Adipocyte (in vitro differentiated cells): ENCODE data around the gene CNOT4.

ENCODE experiments used
- DNase-seq: peaks from one replicate; pipeline ENCODE4 v3.0.0-alpha.2; 2015; ENCODE audit warnings: low read depth
- H3K27me3 ChIP-seq: replicated peaks from 2 replicates; pipeline ENCODE4 v1.7.0; 2013; ENCODE audit warnings: mild to moderate bottlenecking, low read length, moderate library complexity; ENCODE audit not compliant: control insufficient read depth, insufficient read depth
- H3K36me3 ChIP-seq: 2 replicates; pipeline ENCODE4 v1.7.0; 2013; ENCODE audit warnings: low read length, mild to moderate bottlenecking, moderate library complexity; ENCODE audit not compliant: control insufficient read depth, insufficient read depth, severe bottlenecking
- H3K4me1 ChIP-seq: 2 replicates; pipeline ENCODE4 v1.7.0; 2013; ENCODE audit warnings: mild to moderate bottlenecking, low read length, moderate library complexity; ENCODE audit not compliant: control insufficient read depth, insufficient read depth
- H3K4me3 ChIP-seq: 2 replicates; pipeline ENCODE4 v1.7.0; 2013; ENCODE audit warnings: mild to moderate bottlenecking, low read length, moderate library complexity
- H3K9ac ChIP-seq: 2 replicates; pipeline ENCODE4 v1.7.0; 2013; ENCODE audit warnings: mild to moderate bottlenecking, low read length, moderate library complexity
- H3K9me3 ChIP-seq: 2 replicates; pipeline ENCODE4 v1.7.0; 2013; ENCODE audit warnings: mild to moderate bottlenecking, low read length, moderate library complexity; ENCODE audit not compliant: control insufficient read depth

CNOT4 gene

GRCh38 chr7:135509839-135510591 lies at the start of gene CNOT4:
TSS of gene CNOT4 (minus strand) at chr7:135510102. CDS start at chr7:135438331, 71,771 bp downstream.
- Histone ChIP-seq H3K4me1 (peaks cover 30% of the 10 kb centered on the region), H3K27me3 (no peaks in the 10 kb centered on the region), H3K4me3 (peak within 1 kb of the TSS; percentile 86), H3K9ac (peak within 1 kb of the TSS; percentile 98), H3K36me3 (no peaks in the 10 kb centered on the region), H3K9me3 (no peaks in the 10 kb centered on the region)
- peak; percentile 98 for DNase-seq

- Histone ChIP-seq H3K9ac (peak overlapping the region; percentile 93), H3K9me3 (no peaks in the 10 kb centered on the region), H3K4me1 (peaks cover 9% of the 10 kb centered on the region), H3K4me3 (peak overlapping the region; percentile 96), H3K36me3 (no peaks in the 10 kb centered on the region), H3K27me3 (no peaks in the 10 kb centered on the region)
- DNase-seq = no peak
Observed at GRCh38 chr7:135558881-135559280, 49.0 kb upstream of the CNOT4 start.

GRCh38 chr7:135558337-135558767 lies 48.5 kb upstream of the CNOT4 start:
- no peaks in the 10 kb centered on the region for H3K9me3 ChIP-seq
- peak overlapping the region; percentile 96 for H3K4me3 ChIP-seq
- peaks cover 9% of the 10 kb centered on the region for H3K4me1 ChIP-seq
- H3K9ac ChIP-seq = peak overlapping the region; percentile 93
- H3K36me3 ChIP-seq = no peaks in the 10 kb centered on the region
- peak; percentile 86 for DNase-seq
- H3K27me3 ChIP-seq = no peaks in the 10 kb centered on the region

DNA sequence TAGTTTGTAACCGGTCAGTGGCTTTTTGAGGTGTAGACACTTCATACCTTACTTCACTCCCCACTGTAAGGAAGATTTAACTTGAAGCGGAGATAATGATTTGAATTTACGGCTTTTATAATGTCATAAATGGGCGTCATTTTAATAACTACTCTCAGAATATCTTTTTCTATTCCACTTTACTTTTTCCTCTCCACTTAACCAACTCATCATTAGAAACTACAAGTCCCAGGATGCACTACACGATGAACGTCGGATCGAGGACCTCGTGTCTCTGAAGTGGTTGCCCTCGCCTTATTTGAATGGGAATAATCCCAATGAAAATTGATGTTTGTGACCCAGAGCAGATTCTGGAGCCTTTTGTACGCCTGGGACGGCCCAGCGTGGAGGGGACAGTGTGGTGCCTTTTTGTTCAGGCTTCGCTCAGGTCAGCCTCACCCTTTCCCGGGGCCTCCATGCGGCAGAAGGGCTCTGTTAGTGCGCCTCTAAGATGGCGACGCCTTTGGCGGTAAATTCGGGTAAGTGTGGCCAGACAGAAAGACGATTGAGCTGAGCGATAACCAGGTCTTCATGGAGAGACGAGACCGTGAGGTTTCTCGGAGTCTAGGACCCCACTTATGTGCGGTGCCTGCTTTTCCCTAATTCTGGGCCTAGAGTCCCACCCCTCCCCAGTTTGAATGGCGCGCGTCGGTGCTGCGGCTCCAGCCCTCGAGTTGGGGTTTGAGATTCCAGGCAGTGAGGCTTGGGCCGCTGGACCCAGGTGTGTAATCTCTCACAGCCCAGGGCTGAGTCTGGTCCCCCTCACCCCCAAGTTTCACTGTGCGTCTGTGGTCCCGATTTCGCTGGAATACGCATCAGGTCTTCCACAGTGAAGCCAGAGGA lies 47.8 kb upstream of the CNOT4 start, which contains the start of gene NUP205:
Gene NUP205, plus strand, starts transcription at position 463 of the 882 bp plus-strand sequence. Its CDS starts 28 bp downstream, at position 491.
- peak; percentile 86 for DNase-seq
- H3K9ac ChIP-seq = peak within 1 kb of the TSS; percentile 93
- peaks cover 9% of the 10 kb centered on the region for H3K4me1 ChIP-seq
- H3K4me3 ChIP-seq = peak within 1 kb of the TSS; percentile 96
- no peaks in the 10 kb centered on the region for H3K36me3 ChIP-seq
- H3K27me3 ChIP-seq = no peaks in the 10 kb centered on the region
- H3K9me3 ChIP-seq = no peaks in the 10 kb centered on the region

GRCh38 chr7:135553346-135553745 lies 43.4 kb upstream of the CNOT4 start:
- DNase-seq = no peak
- H3K9ac ChIP-seq = no peak overlapping the region
- H3K27me3 ChIP-seq = no peaks in the 10 kb centered on the region

GRCh38 chr7:135552148-135552547 lies 42.2 kb upstream of the CNOT4 start:
- no peaks in the 10 kb centered on the region for H3K4me1 ChIP-seq
- no peaks in the 10 kb centered on the region for H3K27me3 ChIP-seq
- H3K9me3 ChIP-seq = no peaks in the 10 kb centered on the region
- H3K9ac ChIP-seq = no peak overlapping the region
- no peaks in the 10 kb centered on the region for H3K36me3 ChIP-seq
- H3K4me3 ChIP-seq = no peak overlapping the region
- no peak for DNase-seq

More at GRCh38 chr7:135553346-135553745, 43.4 kb upstream of the CNOT4 start:
- no peak overlapping the region for H3K4me3 ChIP-seq
- H3K9me3 ChIP-seq = no peaks in the 10 kb centered on the region
- H3K4me1 ChIP-seq = no peaks in the 10 kb centered on the region
- no peaks in the 10 kb centered on the region for H3K36me3 ChIP-seq

- Histone ChIP-seq H3K9ac (no peak overlapping the region), H3K4me1 (no peaks in the 10 kb centered on the region), H3K36me3 (no peaks in the 10 kb centered on the region), H3K27me3 (no peaks in the 10 kb centered on the region), H3K4me3 (no peak overlapping the region), H3K9me3 (no peaks in the 10 kb centered on the region)
- no peak for DNase-seq
Observed at GRCh38 chr7:135550196-135550595, 40.3 kb upstream of the CNOT4 start.

- no peaks in the 10 kb centered on the region for H3K36me3 ChIP-seq
- H3K9me3 ChIP-seq = no peaks in the 10 kb centered on the region
- H3K4me3 ChIP-seq = no peak overlapping the region
- H3K9ac ChIP-seq = no peak overlapping the region
- no peaks in the 10 kb centered on the region for H3K27me3 ChIP-seq
- DNase-seq = no peak
- no peaks in the 10 kb centered on the region for H3K4me1 ChIP-seq
Observed at GRCh38 chr7:135541029-135541428, 31.1 kb upstream of the CNOT4 start.

GRCh38 chr7:135539629-135540028 lies 29.7 kb upstream of the CNOT4 start:
- no peak for DNase-seq
- H3K36me3 ChIP-seq = no peaks in the 10 kb centered on the region
- no peaks in the 10 kb centered on the region for H3K4me1 ChIP-seq
- H3K4me3 ChIP-seq = no peak overlapping the region
- no peaks in the 10 kb centered on the region for H3K9me3 ChIP-seq
- no peak overlapping the region for H3K9ac ChIP-seq
- no peaks in the 10 kb centered on the region for H3K27me3 ChIP-seq

- Histone ChIP-seq H3K27me3 (no peaks in the 10 kb centered on the region), H3K9ac (no peak overlapping the region), H3K4me1 (no peaks in the 10 kb centered on the region)
Observed at GRCh38 chr7:135538376-135538775, 28.5 kb upstream of the CNOT4 start.

GRCh38 chr7:135537905-135538304 lies 28.0 kb upstream of the CNOT4 start:
- H3K27me3 ChIP-seq = no peaks in the 10 kb centered on the region
- no peaks in the 10 kb centered on the region for H3K4me1 ChIP-seq
- no peak for DNase-seq
- no peak overlapping the region for H3K4me3 ChIP-seq
- H3K9me3 ChIP-seq = no peaks in the 10 kb centered on the region
- no peaks in the 10 kb centered on the region for H3K36me3 ChIP-seq
- H3K9ac ChIP-seq = no peak overlapping the region

More at GRCh38 chr7:135538376-135538775, 28.5 kb upstream of the CNOT4 start:
- no peaks in the 10 kb centered on the region for H3K9me3 ChIP-seq
- no peaks in the 10 kb centered on the region for H3K36me3 ChIP-seq
- DNase-seq = no peak
- no peak overlapping the region for H3K4me3 ChIP-seq
